ENCODE measurements around the gene GAREM1.

The GAREM1 gene

GRCh38 chr18:32286749-32287148 is 183.9 kb downstream of the GAREM1 start:
- no peak for DNase-seq

- DNase-seq = no peak
These were observed 186.4 kb downstream of the GAREM1 start for GRCh38 chr18:32284284-32284683.

- DNase-seq = no peak
These were observed 189.8 kb downstream of the GAREM1 start for GRCh38 chr18:32280911-32281310.

- no peak for DNase-seq
These were observed 190.4 kb downstream of the GAREM1 start for GRCh38 chr18:32280188-32280783.

GRCh38 chr18:32278177-32278799 is 192.4 kb downstream of the GAREM1 start:
- no peak for DNase-seq

- no peak for DNase-seq
These were observed 193.1 kb downstream of the GAREM1 start for GRCh38 chr18:32277549-32277948.

- DNase-seq = no peak
These were observed 193.8 kb downstream of the GAREM1 start for GRCh38 chr18:32276906-32277305.

- DNase-seq = no peak
These were observed 194.4 kb downstream of the GAREM1 start for GRCh38 chr18:32276256-32276655.

- no peak for DNase-seq
These were observed 195.5 kb downstream of the GAREM1 start for GRCh38 chr18:32275221-32275620.

- DNase-seq = no peak
These were observed 196.4 kb downstream of the GAREM1 start for GRCh38 chr18:32274307-32274706.

- DNase-seq = no peak
These were observed 198.9 kb downstream of the GAREM1 start for GRCh38 chr18:32271672-32272208.

GRCh38 chr18:32270341-32270740 is 200.3 kb downstream of the GAREM1 start:
- DNase-seq = no peak

- DNase-seq = no peak
These were observed 203.2 kb downstream of the GAREM1 start for GRCh38 chr18:32267463-32267862.

- DNase-seq = no peak
These were observed 206.3 kb downstream of the GAREM1 start for GRCh38 chr18:32264401-32264800.

GRCh38 chr18:32262092-32262491 is 208.6 kb downstream of the GAREM1 start:
- DNase-seq = no peak

- DNase-seq = no peak
These were observed 209.7 kb downstream of the GAREM1 start for GRCh38 chr18:32261003-32261402.

GRCh38 chr18:32259553-32259952 is 211.1 kb downstream of the GAREM1 start:
- no peak for DNase-seq

GRCh38 chr18:32258558-32259204 is 212.0 kb downstream of the GAREM1 start:
- no peak for DNase-seq

- DNase-seq = no peak
These were observed 212.5 kb downstream of the GAREM1 start for GRCh38 chr18:32258148-32258547.

GRCh38 chr18:32257084-32257785 is 213.4 kb downstream of the GAREM1 start:
- no peak for DNase-seq

- no peak for DNase-seq
These were observed 215.1 kb downstream of the GAREM1 start for GRCh38 chr18:32255570-32255969.

- DNase-seq = no peak
These were observed 218.4 kb downstream of the GAREM1 start for GRCh38 chr18:32252141-32252860.

- no peak for DNase-seq
These were observed 219.2 kb downstream of the GAREM1 start for GRCh38 chr18:32251466-32251865.

Data from activated CD4-positive, alpha-beta T cell treated with anti-CD3 and anti-CD28 coated beads for 4 hours (primary cell).